NCI-H2171 treated with DMSO at 0.1 percent for 48 hours (cell line): ENCODE data around the gene ZNF790.
"Not testable (repeated sequence)": the region's sequence is repeated elsewhere in the genome, so short reads cannot be mapped to it uniquely, and the experiment has no call there.

ENCODE experiments used
- DNase-seq: peaks from one replicate; lab custom pipeline; 2025; lab: John Stamatoyannopoulos, UW

The ZNF790 gene

GRCh38 chr19:36837906-36838783, at the start of gene ZNF790:
TSS of gene ZNF790 (minus strand) at chr19:36838387. CDS start at chr19:36825619, 12,768 bp downstream.
- DNase-seq, result peak; percentile 93

- DNase-seq, result no peak
These were observed 39.1 kb upstream of the ZNF790 start for GRCh38 chr19:36876993-36877938.

GRCh38 chr19:36851898-36852297, 13.7 kb upstream of the ZNF790 start:
- no peak for DNase-seq

- DNase-seq, result peak; percentile 96
These were observed 12.6 kb upstream of the ZNF790 start, which contains the start of gene ZNF345 for GRCh38 chr19:36850559-36851442. TSS of gene ZNF345 (plus strand) at chr19:36850876. CDS start at chr19:36876831, 25,955 bp downstream.

- DNase-seq, result peak; percentile 82
These were observed 11.7 kb upstream of the ZNF790 start for GRCh38 chr19:36849701-36850558.

- no peak for DNase-seq
These were observed 9.8 kb upstream of the ZNF790 start for GRCh38 chr19:36847968-36848367.

- no peak for DNase-seq
These were observed 667 bp upstream of the ZNF790 start for GRCh38 chr19:36838784-36839324.

- peak; percentile 81 for DNase-seq
These were observed 846 bp downstream of the ZNF790 start for GRCh38 chr19:36837176-36837905.

GRCh38 chr19:36833430-36833829, 4.8 kb downstream of the ZNF790 start:
- DNase-seq, result no peak

- DNase-seq, result no peak
These were observed 16.4 kb downstream of the ZNF790 start for GRCh38 chr19:36821758-36822157.

GRCh38 chr19:36819130-36819630, 19.0 kb downstream of the ZNF790 start:
- DNase-seq, result no peak

GRCh38 chr19:36807029-36807428, 31.2 kb downstream of the ZNF790 start:
- DNase-seq, result no peak

- no peak for DNase-seq
These were observed 32.8 kb downstream of the ZNF790 start for GRCh38 chr19:36805364-36805763.

- no peak for DNase-seq
These were observed 40.4 kb downstream of the ZNF790 start for GRCh38 chr19:36797786-36798108.

- DNase-seq, result no peak
These were observed 41.5 kb downstream of the ZNF790 start for GRCh38 chr19:36796714-36796992.

GRCh38 chr19:36791420-36792141, 46.6 kb downstream of the ZNF790 start:
- DNase-seq, result not testable (repeated sequence)

- DNase-seq, result no peak
These were observed 62.4 kb downstream of the ZNF790 start for GRCh38 chr19:36775768-36776167.

- DNase-seq, result no peak
These were observed 65.0 kb downstream of the ZNF790 start for GRCh38 chr19:36773223-36773579.
